Astrocyte of the spinal cord (primary cell): Measurements from ENCODE around the gene TXK.

ENCODE experiments used
- DNase-seq: peaks from one replicate; pipeline ENCODE4 v3.0.0; 2011; ENCODE audit warnings: low read depth, low spot score
- H3K4me3 ChIP-seq: 2 replicates; pipeline ENCODE4 v1.5.1; 2011; ENCODE audit warnings: low read depth, mild to moderate bottlenecking, low read length, moderate library complexity
- in situ Hi-C: cut with HindIII; loops from 2 replicates; pipeline ENCODE4 v1.10.0; 2017; ENCODE audit warnings: low sequenced_read_pairs
- TF ChIP-seq, protein P1 (sequence below): IDR thresholded peaks from 2 replicates; pipeline ENCODE4 v1.5.1; 2012; ENCODE audit warnings: low read depth, mild to moderate bottlenecking, low read length, inconsistent platforms

The TXK gene

DNA sequence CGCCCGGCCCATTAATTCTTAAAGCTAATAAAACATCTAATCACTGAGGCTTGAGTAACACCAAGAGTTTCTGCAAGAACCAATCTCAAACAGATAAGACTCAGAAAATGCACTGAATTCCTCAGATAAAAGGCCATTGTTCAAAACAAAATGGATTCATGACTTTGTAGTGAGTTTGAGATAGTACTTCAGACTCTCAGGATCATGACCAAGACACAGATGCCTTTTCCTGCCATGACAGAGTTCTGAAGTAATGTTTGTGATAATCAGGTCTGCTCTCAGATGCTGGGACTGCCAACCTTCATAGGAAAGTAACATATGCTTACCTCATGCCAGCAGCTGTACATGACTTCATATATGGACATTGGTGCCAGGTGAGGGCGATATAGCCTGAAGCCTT lies 62.9 kb downstream of the TXK start:
- DNase-seq: no peak
- in situ Hi-C loops: no loop called here
- no peak overlapping the region for H3K4me3 ChIP-seq
- TF ChIP-seq, protein P1, sequence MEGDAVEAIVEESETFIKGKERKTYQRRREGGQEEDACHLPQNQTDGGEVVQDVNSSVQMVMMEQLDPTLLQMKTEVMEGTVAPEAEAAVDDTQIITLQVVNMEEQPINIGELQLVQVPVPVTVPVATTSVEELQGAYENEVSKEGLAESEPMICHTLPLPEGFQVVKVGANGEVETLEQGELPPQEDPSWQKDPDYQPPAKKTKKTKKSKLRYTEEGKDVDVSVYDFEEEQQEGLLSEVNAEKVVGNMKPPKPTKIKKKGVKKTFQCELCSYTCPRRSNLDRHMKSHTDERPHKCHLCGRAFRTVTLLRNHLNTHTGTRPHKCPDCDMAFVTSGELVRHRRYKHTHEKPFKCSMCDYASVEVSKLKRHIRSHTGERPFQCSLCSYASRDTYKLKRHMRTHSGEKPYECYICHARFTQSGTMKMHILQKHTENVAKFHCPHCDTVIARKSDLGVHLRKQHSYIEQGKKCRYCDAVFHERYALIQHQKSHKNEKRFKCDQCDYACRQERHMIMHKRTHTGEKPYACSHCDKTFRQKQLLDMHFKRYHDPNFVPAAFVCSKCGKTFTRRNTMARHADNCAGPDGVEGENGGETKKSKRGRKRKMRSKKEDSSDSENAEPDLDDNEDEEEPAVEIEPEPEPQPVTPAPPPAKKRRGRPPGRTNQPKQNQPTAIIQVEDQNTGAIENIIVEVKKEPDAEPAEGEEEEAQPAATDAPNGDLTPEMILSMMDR: no peak

DNA sequence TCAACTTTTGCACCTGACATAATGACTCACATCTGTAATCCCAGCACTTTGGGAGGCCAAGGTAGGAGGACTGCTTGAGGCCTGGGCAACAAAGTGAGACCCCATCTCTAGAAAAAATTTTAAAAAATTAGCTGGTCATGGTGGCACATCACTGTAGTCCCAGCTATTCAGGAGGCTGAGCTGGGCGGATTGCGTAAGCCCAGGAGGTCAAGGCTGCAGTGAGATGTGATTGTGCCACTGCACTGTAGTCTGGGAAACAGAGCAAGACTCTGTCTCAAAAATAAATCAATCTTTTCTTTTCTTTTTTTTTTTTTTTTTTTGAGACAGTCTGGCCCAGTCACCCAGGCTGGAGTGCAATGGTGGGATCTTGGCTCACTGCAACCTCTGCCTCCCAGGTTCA lies 65.0 kb downstream of the TXK start:
- TF ChIP-seq, protein P1: no peak
- in situ Hi-C loops: no loop called here
- DNase-seq: no peak
- no peak overlapping the region for H3K4me3 ChIP-seq

DNA sequence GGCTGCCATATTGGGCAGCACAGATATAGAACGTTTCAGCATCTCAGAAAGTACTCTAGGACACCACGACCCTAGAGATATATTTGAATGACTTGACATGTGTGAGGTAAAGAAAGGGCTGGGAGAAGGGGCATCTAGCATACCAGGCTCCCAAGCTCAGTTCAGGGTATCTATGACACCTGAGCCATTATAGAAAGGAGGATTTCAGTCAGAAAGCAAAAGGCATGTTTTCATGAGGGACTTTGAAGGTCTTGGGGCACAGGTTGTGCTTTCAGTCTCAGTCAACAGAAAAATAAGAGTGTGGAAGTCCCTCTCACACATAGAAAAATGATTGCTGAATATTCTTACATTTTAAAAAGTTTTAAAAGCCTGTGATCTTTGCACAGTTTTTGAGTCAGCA lies 65.9 kb downstream of the TXK start:
- TF ChIP-seq, protein P1: no peak
- in situ Hi-C loops: no loop called here
- DNase-seq: no peak
- no peak overlapping the region for H3K4me3 ChIP-seq

DNA sequence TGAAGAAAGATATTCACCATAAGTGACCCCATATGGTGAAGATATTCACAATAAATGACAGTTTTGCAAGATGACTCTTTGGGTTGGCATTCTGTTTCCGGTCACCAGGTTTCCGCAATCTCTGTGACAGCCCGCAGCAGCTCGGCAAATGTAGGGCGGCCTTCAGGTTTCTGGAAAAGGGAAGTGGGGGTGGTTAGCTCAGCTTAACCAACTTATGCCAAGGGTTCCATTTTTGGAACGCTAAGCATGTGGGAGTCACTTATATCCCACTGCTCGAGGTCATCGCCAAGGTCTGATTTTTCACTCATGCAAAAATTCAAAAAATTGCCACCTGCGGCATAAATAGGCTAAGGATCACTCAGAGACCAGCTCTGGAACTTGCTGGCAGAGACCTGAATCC lies 66.5 kb downstream of the TXK start:
- in situ Hi-C loops: no loop called here
- no peak for DNase-seq
- H3K4me3 ChIP-seq: no peak overlapping the region
- TF ChIP-seq, protein P1: no peak

DNA sequence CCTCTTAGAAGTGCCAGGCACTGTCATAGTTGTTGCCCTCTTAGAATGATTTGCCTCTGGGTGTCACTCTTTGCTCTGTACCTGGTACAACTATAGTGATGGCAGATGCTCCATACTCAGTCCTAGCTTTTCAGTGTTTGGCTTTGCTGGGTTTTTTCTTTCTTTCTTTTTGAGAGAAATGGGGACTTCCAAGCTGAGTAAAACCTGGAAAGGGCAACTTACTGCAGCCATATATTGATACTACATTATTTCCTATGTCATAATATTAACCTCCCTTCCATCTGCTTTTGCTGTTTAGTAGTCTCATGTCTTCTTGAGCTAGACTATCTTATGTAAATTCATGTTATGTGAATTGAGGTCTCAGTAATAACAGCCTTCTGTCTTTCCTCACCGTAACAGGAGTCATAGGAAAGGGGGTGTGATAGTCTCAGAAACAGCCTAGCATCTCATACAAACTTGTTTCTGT lies 68.4 kb downstream of the TXK start:
- in situ Hi-C loops: no loop called here
- no peak for DNase-seq
- no peak overlapping the region for H3K4me3 ChIP-seq
- TF ChIP-seq, protein P1: no peak

DNA sequence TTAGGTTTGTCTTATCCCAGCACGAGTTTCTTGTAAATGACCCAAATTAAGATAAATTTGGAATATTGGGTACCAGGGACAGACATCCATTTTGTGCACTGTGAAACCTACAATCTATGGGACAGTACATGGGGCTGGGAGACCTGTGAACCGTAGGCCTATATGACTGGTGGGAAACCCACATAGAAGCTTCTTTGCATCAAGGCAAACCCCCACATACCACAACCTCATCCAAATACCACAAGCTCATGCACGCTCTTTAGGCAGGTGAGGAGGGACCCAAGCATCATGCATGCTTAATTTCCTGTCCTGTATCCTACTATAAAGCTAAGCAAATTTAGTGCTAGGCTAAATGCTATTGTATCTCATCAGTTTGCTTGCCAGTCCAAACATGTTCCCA lies 69.7 kb downstream of the TXK start:
- in situ Hi-C loops: no loop called here
- TF ChIP-seq, protein P1: no peak
- H3K4me3 ChIP-seq: no peak overlapping the region
- DNase-seq: no peak
